HCT116 (cell line): Measurements from ENCODE around the gene EPS15. TPM values are rescaled to one million over a fixed set of nuclear protein-coding genes. Genes with fewer than 3 reads are reported as not detected.

Experiments
- ATAC-seq: fragments of 200-7000 bp; cut with Tn5 transposase; 2 replicates; pipeline ENCODE4 v1.9.1; 2020; ENCODE audit warnings: mild to moderate bottlenecking, moderate library complexity
- BruUV-seq: library from RNA; stranded (reverse); fragments of 400-500 nt; replicated peaks from 2 replicates; lab custom pipeline; 2021; lab: Mats Ljungman, UMichigan
- CTCF ChIA-PET: fragments of 300-600 bp; sonication (Branson Sonifier 250); formaldehyde crosslinking; loops from one replicate; lab custom pipeline; 2021; ENCODE audit warnings: antibody characterized with exemption; lab: Charles Lee
- POLR2A ChIA-PET: fragments of 300-600, 350-600 bp; sonication (Branson Sonifier 250); formaldehyde crosslinking; loops from one replicate; lab custom pipeline; 2021; ENCODE audit warnings: antibody characterized with exemption; lab: Charles Lee
- RAD21 ChIA-PET, 2 experiments: fragments of 300-600 bp; sonication (Branson Sonifier 250); formaldehyde crosslinking; loops; one replicate each; lab custom pipeline; 2023; ENCODE audit warnings: low total read pairs in 2 of 2; ENCODE audit not compliant: uncharacterized antibody in 2 of 2, unreplicated experiment in 2 of 2, low non-redundant PET in 1 of 2; lab: Charles Lee
- DNase-seq: peaks from one replicate; pipeline ENCODE4 v3.0.0-alpha.2; 2010; ENCODE audit warnings: low read depth, low spot score
- H2AFZ ChIP-seq: fragments of 200-600 bp; shearing (Covaris generic), sonication (generic); 2 replicates; pipeline ENCODE4 v1.6.1; 2017; ENCODE audit warnings: low read depth, mixed run types, mixed read lengths, antibody characterized with exemption, low read length; ENCODE audit not compliant: poor library complexity, severe bottlenecking
- H3K27ac ChIP-seq: 2 replicates; pipeline ENCODE4 v1.5.1; 2012; ENCODE audit warnings: low read depth, low read length
- H3K27me3 ChIP-seq: fragments of 200-600 bp; sonication (generic); 2 replicates; pipeline ENCODE4 v1.6.1; 2016; ENCODE audit warnings: mixed run types, low read length, mixed read lengths; ENCODE audit not compliant: insufficient read depth
- H3K36me3 ChIP-seq, 2 experiments: fragments of 200-500 bp in 1 of 2; fragments of 200-600 bp in 1 of 2; sonication (Bioruptor generic) in 1 of 2; sonication (generic) in 1 of 2; 2 replicates each; pipeline versions ENCODE4 v1.5.1 to v1.6.1; 2014 to 2016; ENCODE audit warnings: low read length in 2 of 2, inconsistent platforms in 1 of 2, mixed read lengths in 1 of 2, mixed run types in 1 of 2; ENCODE audit not compliant: insufficient read depth in 2 of 2, control insufficient read depth in 1 of 2
- H3K4me1 ChIP-seq, 2 experiments: fragments of 200-600 bp in 1 of 2; sonication (generic) in 1 of 2; 2 replicates each; pipeline versions ENCODE4 v1.5.1 to v1.6.1; 2012 to 2017; ENCODE audit warnings: low read length in 2 of 2, inconsistent platforms in 1 of 2, mild to moderate bottlenecking in 1 of 2, mixed read lengths in 1 of 2, mixed run types in 1 of 2, moderate library complexity in 1 of 2; ENCODE audit not compliant: insufficient read depth in 2 of 2, control insufficient read depth in 1 of 2
- H3K4me2 ChIP-seq: fragments of 200-600 bp; sonication (generic); 2 replicates; pipeline ENCODE4 v1.6.1; 2017; ENCODE audit warnings: mixed run types, low read length, mixed read lengths
- H3K4me3 ChIP-seq, 2 experiments: fragments of 200-600 bp in 1 of 2; sonication (generic) in 1 of 2; replicated peaks in 1 of 2; 2 replicates each; pipeline ENCODE4 v1.5.1; 2011 to 2016; ENCODE audit warnings: low read length in 2 of 2, control low read depth in 1 of 2, low read depth in 1 of 2, mild to moderate bottlenecking in 1 of 2, mixed read lengths in 1 of 2, mixed run types in 1 of 2
- H3K79me2 ChIP-seq: fragments of 200-600 bp; sonication (generic); 2 replicates; pipeline ENCODE4 v1.6.1; 2017; ENCODE audit warnings: mild to moderate bottlenecking, mixed run types, low read length, moderate library complexity, mixed read lengths; ENCODE audit not compliant: insufficient read depth
- H3K9ac ChIP-seq: fragments of 200-600 bp; sonication (generic); 2 replicates; pipeline ENCODE4 v1.6.1; 2016; ENCODE audit warnings: low read length, mixed read lengths
- H3K9me2 ChIP-seq: fragments of 200-600 bp; sonication (generic), shearing (Covaris generic); 2 replicates; pipeline ENCODE4 v1.6.1; 2017; ENCODE audit warnings: mixed run types, mild to moderate bottlenecking, moderate library complexity; ENCODE audit not compliant: insufficient read depth
- H3K9me3 ChIP-seq, 2 experiments: fragments of 200-500 bp in 1 of 2; fragments of 200-600 bp in 1 of 2; sonication (Bioruptor generic) in 1 of 2; sonication (generic) in 1 of 2; 2 replicates each; pipeline ENCODE4 v1.6.1; 2014 to 2017; ENCODE audit warnings: low read length in 2 of 2, mixed read lengths in 2 of 2, inconsistent platforms in 1 of 2, low read depth in 1 of 2, mild to moderate bottlenecking in 1 of 2, mixed run types in 1 of 2, moderate library complexity in 1 of 2; ENCODE audit not compliant: control insufficient read depth in 1 of 2, insufficient read depth in 1 of 2
- H4K20me1 ChIP-seq: fragments of 200-600 bp; sonication (generic), shearing (Covaris generic); 2 replicates; pipeline ENCODE4 v1.6.1; 2017; ENCODE audit warnings: mixed run types, mild to moderate bottlenecking, moderate library complexity; ENCODE audit not compliant: insufficient read depth
- CTCF ChIP-seq, 3 experiments: fragments of 200-600 bp in 1 of 3; sonication (generic) in 1 of 3; IDR thresholded peaks in 2 of 3; conservative IDR thresholded peaks in 1 of 3; 2 replicates each; pipeline ENCODE4 v1.5.1; 2012 to 2017; ENCODE audit warnings: low read depth in 2 of 3, low read length in 2 of 3, antibody characterized with exemption in 1 of 3, borderline replicate concordance in 1 of 3, control low read depth in 1 of 3, mild to moderate bottlenecking in 1 of 3, mixed read lengths in 1 of 3, mixed run types in 1 of 3, moderate library complexity in 1 of 3; ENCODE audit not compliant: insufficient read depth in 1 of 3
- EGR1 ChIP-seq: IDR thresholded peaks from 2 replicates; pipeline ENCODE4 v1.6.1; 2012; ENCODE audit warnings: low read depth
- ELF1 ChIP-seq: IDR thresholded peaks from 2 replicates; pipeline ENCODE4 v1.6.1; 2012; ENCODE audit warnings: low read depth, borderline replicate concordance
- EZH2 ChIP-seq: fragments of 200-600 bp; sonication (generic); IDR thresholded peaks from 2 replicates; pipeline ENCODE4 v1.6.1; 2017; ENCODE audit warnings: antibody characterized with exemption, mixed run types
- EZH2phosphoT487 ChIP-seq: fragments of 200-600 bp; IDR thresholded peaks from 2 replicates; pipeline ENCODE4 v1.6.1; 2018; ENCODE audit warnings: antibody characterized with exemption, borderline replicate concordance
- FOSL1 ChIP-seq: IDR thresholded peaks from 2 replicates; pipeline ENCODE4 v1.6.1; 2012; ENCODE audit warnings: low read depth
- JUND ChIP-seq: IDR thresholded peaks from 2 replicates; pipeline ENCODE4 v1.6.1; 2012
- POLR2AphosphoS5 ChIP-seq: IDR thresholded peaks from 2 replicates; pipeline ENCODE4 v1.6.1; 2011; ENCODE audit warnings: mild to moderate bottlenecking, low read depth, low read length, moderate library complexity
- RAD21 ChIP-seq: IDR thresholded peaks from 2 replicates; pipeline ENCODE4 v1.6.1; 2012; ENCODE audit warnings: low read depth, mild to moderate bottlenecking
- REST ChIP-seq: IDR thresholded peaks from 2 replicates; pipeline ENCODE4 v1.6.1; 2012; ENCODE audit warnings: low read depth
- SIN3A ChIP-seq: IDR thresholded peaks from 2 replicates; pipeline ENCODE4 v1.6.1; 2012; ENCODE audit warnings: low read depth
- SP1 ChIP-seq: IDR thresholded peaks from 2 replicates; pipeline ENCODE4 v1.6.1; 2012; ENCODE audit warnings: low read depth
- SRF ChIP-seq: IDR thresholded peaks from 2 replicates; pipeline ENCODE4 v1.6.1; 2012; ENCODE audit warnings: low read depth
- TCF7L2 ChIP-seq: IDR thresholded peaks from 2 replicates; pipeline ENCODE4 v1.7.0; 2011; ENCODE audit warnings: borderline replicate concordance, inconsistent platforms; ENCODE audit not compliant: insufficient read depth, insufficient read length; ENCODE audit errors: extremely low read depth
- YY1 ChIP-seq: IDR thresholded peaks from 2 replicates; pipeline ENCODE4 v1.6.1; 2011; ENCODE audit warnings: low read length, low read depth, moderate library complexity, mild to moderate bottlenecking; ENCODE audit not compliant: insufficient replicate concordance; ENCODE audit errors: extremely low read depth
- ZNF274 ChIP-seq: fragments of 200-500 bp; sonication (Bioruptor generic); IDR thresholded peaks from 2 replicates; pipeline ENCODE4 v1.6.1; 2014; ENCODE audit warnings: mild to moderate bottlenecking, low read depth, low read length, inconsistent platforms
- intact Hi-C: fragments of 100-400 bp; cut with micrococcal nuclease; formaldehyde crosslinking; loops from 2 replicates; pipeline ENCODE4 v1.10.0; 2022
- total RNA-seq: library from RNA; stranded (reverse); gene quantifications from one replicate; pipeline ENCODE4 v1.2.1, GENCODE V29; 2021; ENCODE audit not compliant: unreplicated experiment
- TF ChIP-seq, protein P1 (sequence below): IDR thresholded peaks from 2 replicates; pipeline ENCODE4 v1.6.1; 2012

Gene EPS15
- total RNA-seq, 1 experiment from 2014 or later, result 41.2 TPM

GRCh38 chr1:51442198-51442597 lies 76.9 kb downstream of the EPS15 start:
- intact Hi-C loops, result no loop called here
- RAD21 ChIA-PET, result no interaction called here
- TF ChIP-seq SIN3A, result no peak
- TF ChIP-seq SP1, result no peak

GRCh38 chr1:51439895-51440294 lies 79.2 kb downstream of the EPS15 start:
- no peak overlapping the region for H3K27ac ChIP-seq
- no peaks in the 10 kb centered on the region for H3K4me1 ChIP-seq
- no peaks in the 10 kb centered on the region for H3K27me3 ChIP-seq
- ATAC-seq, result no peak
- H3K9ac ChIP-seq, result no peak overlapping the region
- DNase-seq, result no peak
- no peaks in the 10 kb centered on the region for H3K9me3 ChIP-seq
- H3K4me2 ChIP-seq, result no peak overlapping the region
- RAD21 ChIA-PET, result no interaction called here
- H3K79me2 ChIP-seq, result no peaks in the 10 kb centered on the region
- POLR2A ChIA-PET, result no interaction called here
- intact Hi-C loops, result no loop called here
- BruUV-seq, result no TSS peak
- no peak overlapping the region for H3K4me3 ChIP-seq
- CTCF ChIA-PET, result no interaction called here
- 0 out of 2 replicates have a peak, but pooled peaks cover 3% of the 10 kb centered on the region for H4K20me1 ChIP-seq
- H3K36me3 ChIP-seq, result no peaks in the 10 kb centered on the region; a peak in 3 of 4 replicates
- H2AFZ ChIP-seq, result no peak overlapping the region
- no peaks in the 10 kb centered on the region for H3K9me2 ChIP-seq
- TF ChIP-seq CTCF (IDR thresholded peaks at IDR 0.05 in 2 of 3, conservative IDR thresholded peaks at IDR 0.05 in 1 of 3; ENCODE audit: borderline replicate concordance in 1 of 3, insufficient read depth in 1 of 3, low read depth in 2 of 3, low read length in 2 of 3) (no peak), JUND (no peak), ELF1 (no peak), EZH2 (no peak), POLR2AphosphoS5 (no peak), EZH2phosphoT487 (no peak), SRF (no peak), ZNF274 (no peak), FOSL1 (no peak), YY1 (no peak), RAD21 (no peak), EGR1 (no peak), TCF7L2 (no peak), REST (no peak)
- TF ChIP-seq, protein P1, sequence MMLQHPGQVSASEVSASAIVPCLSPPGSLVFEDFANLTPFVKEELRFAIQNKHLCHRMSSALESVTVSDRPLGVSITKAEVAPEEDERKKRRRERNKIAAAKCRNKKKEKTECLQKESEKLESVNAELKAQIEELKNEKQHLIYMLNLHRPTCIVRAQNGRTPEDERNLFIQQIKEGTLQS, result no peak

More at GRCh38 chr1:51442198-51442597, 76.9 kb downstream of the EPS15 start:
- Histone ChIP-seq H3K4me2 (no peak overlapping the region), H3K9ac (no peak overlapping the region), H2AFZ (no peak overlapping the region), H3K27ac (no peak overlapping the region), H3K36me3 (peaks cover 0 to under 1% of the 10 kb centered on the region in 2 experiments; a peak in 2 of 4 replicates), H3K27me3 (no peaks in the 10 kb centered on the region), H3K4me1 (no peaks in the 10 kb centered on the region), H3K4me3 (no peak overlapping the region), H3K9me3 (no peaks in the 10 kb centered on the region), H3K9me2 (no peaks in the 10 kb centered on the region), H4K20me1 (0 out of 2 replicates have a peak, but pooled peaks cover 3% of the 10 kb centered on the region), H3K79me2 (no peaks in the 10 kb centered on the region)
- ChIA-PET CTCF (no interaction called here), POLR2A (no interaction called here)
- BruUV-seq, result no TSS peak
- no peak for ATAC-seq
- DNase-seq, result no peak
